Naive B cell (primary cell): ENCODE data around the gene RAVER2. TPM values are rescaled to one million over a fixed set of nuclear protein-coding genes. Genes with fewer than 3 reads are reported as not detected.
"Not testable (repeated sequence)": the region's sequence is repeated elsewhere in the genome, so short reads cannot be mapped to it uniquely, and the experiment has no call there.

Experiments used
- ATAC-seq, 2 donors: fragments of 150-1000 bp; cut with Tn5 transposase; 2 replicates each; pipeline ENCODE4 v1.10.0; 2021; ENCODE audit warnings: low read depth in 2 of 2, mild to moderate bottlenecking in 2 of 2, moderate library complexity in 2 of 2
- DNase-seq: peaks from one replicate; pipeline ENCODE4 v3.0.0; 2022
- H3K27ac Mint-ChIP-seq, 6 donors: one replicate each; pipeline ENCODE4 v1.8.0; 2020 to 2022; ENCODE audit warnings: mild to moderate bottlenecking in 6 of 6, mixed read lengths in 6 of 6, moderate library complexity in 5 of 6, inconsistent platforms in 2 of 6
- H3K27me3 Mint-ChIP-seq, 3 donors: one replicate each; pipeline ENCODE4 v1.8.0; 2021 to 2022; ENCODE audit warnings: mixed read lengths in 3 of 3, mild to moderate bottlenecking in 1 of 3
- H3K36me3 Mint-ChIP-seq, 2 donors: one replicate each; pipeline ENCODE4 v1.8.0; 2020 to 2022; ENCODE audit warnings: mixed read lengths in 2 of 2, inconsistent platforms in 1 of 2, mild to moderate bottlenecking in 1 of 2
- H3K4me1 Mint-ChIP-seq, 3 donors: one replicate each; pipeline ENCODE4 v1.8.0; 2020 to 2022; ENCODE audit warnings: mixed read lengths in 3 of 3, inconsistent platforms in 1 of 3, mild to moderate bottlenecking in 1 of 3, moderate library complexity in 1 of 3
- H3K4me3 Mint-ChIP-seq, 8 donors: one replicate each; pipeline ENCODE4 v1.8.0; 2020 to 2022; ENCODE audit warnings: mild to moderate bottlenecking in 8 of 8, mixed read lengths in 8 of 8, moderate library complexity in 8 of 8, inconsistent platforms in 2 of 8
- H3K9me3 Mint-ChIP-seq, 7 donors: one replicate each; pipeline ENCODE4 v1.8.0; 2020 to 2022; ENCODE audit warnings: mixed read lengths in 7 of 7, mild to moderate bottlenecking in 5 of 7, inconsistent platforms in 2 of 7, moderate library complexity in 1 of 7
- polyA plus RNA-seq, 6 donors: library from polyadenylated mRNA; unstranded; fragments of 300-500 nt; fragmentation: Illumina TruSeq; gene quantifications; one replicate each; pipeline ENCODE4 v1.2.3, GENCODE V29; 2021; ENCODE audit warnings: low read depth in 6 of 6

Gene RAVER2, protein sequence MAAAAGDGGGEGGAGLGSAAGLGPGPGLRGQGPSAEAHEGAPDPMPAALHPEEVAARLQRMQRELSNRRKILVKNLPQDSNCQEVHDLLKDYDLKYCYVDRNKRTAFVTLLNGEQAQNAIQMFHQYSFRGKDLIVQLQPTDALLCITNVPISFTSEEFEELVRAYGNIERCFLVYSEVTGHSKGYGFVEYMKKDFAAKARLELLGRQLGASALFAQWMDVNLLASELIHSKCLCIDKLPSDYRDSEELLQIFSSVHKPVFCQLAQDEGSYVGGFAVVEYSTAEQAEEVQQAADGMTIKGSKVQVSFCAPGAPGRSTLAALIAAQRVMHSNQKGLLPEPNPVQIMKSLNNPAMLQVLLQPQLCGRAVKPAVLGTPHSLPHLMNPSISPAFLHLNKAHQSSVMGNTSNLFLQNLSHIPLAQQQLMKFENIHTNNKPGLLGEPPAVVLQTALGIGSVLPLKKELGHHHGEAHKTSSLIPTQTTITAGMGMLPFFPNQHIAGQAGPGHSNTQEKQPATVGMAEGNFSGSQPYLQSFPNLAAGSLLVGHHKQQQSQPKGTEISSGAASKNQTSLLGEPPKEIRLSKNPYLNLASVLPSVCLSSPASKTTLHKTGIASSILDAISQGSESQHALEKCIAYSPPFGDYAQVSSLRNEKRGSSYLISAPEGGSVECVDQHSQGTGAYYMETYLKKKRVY
- polyA plus RNA-seq = 1 to 10 TPM in 2 of 6 donors, under 1 TPM in 3, not detected in 1; 0.74 to 1.1 (median 0.94) TPM

DNA sequence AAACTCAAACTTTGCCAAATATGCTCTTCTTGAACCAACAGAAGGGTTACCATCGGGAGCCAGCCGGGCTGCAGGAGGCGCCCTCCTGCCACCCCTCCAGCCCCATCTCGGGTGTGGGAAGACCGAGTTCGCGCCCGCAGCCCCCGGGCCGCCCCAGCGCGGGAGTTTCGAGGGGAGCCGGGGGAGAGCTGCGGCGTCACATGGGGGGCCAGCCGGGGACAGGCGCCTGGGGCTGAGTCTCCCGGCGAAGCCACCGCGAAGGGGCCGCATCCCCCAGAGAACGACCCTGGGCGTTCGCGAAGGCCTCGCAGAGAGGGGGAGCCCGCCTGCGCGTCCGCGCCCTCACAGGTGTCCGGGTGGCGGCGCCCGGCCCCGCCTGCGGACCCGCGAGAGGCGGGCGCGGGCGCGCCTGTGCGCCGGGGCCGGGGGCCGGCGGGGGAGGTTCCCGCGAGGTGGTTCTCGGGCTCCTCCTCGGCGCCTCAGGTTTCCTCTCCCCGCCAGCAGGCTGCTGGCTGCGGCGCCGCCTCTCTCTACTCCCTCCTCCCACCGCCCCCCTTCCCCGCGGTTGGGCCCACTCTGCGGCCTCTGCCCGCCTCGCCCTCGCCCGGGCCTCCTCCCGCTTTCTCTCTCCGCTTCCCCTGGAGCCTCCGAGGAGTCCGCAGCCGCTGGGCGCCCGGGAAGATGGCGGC is at the start of gene RAVER2:
Gene RAVER2 (plus strand): TSS at position 584 of the 689 bp plus-strand sequence. CDS start 98 bp downstream, at position 682.
- peak within 1 kb of the TSS; percentile 82 to 97 (median 92) for H3K4me3 Mint-ChIP-seq
- DNase-seq = peak; percentile 50
- H3K4me1 Mint-ChIP-seq = peaks cover 17 to 24% (median 21%) of the 10 kb centered on the region in 3 donors
- H3K9me3 Mint-ChIP-seq = no peaks in the 10 kb centered on the region
- H3K27ac Mint-ChIP-seq = peak within 1 kb of the TSS in 5 of 6 donors; percentile 22 to 87 (median 73)
- H3K36me3 Mint-ChIP-seq = no peaks in the 10 kb centered on the region
- ATAC-seq = peak; percentile 75 to 77
- peaks cover 0 to 4% (median 0%) of the 10 kb centered on the region in 3 donors for H3K27me3 Mint-ChIP-seq

DNA sequence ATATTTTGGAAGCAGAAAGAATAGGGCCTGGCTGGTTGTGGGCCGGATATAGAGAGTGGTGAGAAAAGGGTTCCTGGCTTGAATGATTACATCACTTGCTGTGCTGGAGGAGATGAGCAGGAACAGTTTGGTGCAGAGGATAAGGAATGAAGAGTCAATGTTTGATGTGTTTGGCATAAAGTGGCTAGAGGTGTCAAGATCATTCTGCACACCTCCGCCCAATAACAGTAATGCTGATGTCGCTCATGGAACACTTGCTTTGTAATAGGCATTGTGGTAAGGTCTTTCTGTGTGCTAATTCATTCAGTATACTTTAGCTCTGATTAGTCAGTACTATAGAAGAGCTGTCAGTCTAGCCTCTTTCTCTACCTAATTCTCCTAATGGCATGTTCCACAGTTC is 48.0 kb upstream of the RAVER2 start:
- Mint-ChIP-seq H3K27ac (no peak overlapping the region), H3K4me1 (no peaks in the 10 kb centered on the region), H3K4me3 (no peak overlapping the region), H3K9me3 (no peaks in the 10 kb centered on the region), H3K36me3 (no peaks in the 10 kb centered on the region), H3K27me3 (peaks cover 0 to 16% (median 11%) of the 10 kb centered on the region in 3 donors)
- DNase-seq (no peak), ATAC-seq (no peak)

DNA sequence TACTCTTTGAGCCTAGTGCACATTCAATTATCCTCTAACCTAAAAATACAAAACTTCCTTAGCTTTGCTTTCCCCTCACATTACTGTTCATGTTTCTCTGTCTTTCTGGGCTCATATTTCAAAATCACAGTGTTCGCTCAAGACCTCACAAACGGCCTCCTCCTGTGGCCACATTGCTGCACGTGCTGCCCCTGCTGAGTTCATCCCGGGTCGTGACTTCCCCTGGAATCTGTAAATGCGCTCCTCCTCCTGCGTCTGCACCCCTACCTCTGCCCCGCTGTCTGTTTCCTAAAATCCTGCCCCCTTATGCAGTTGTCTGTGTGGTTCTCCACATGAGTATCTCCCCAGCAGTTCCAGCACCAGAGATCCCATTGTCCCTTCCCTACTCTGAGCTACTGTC is 45.5 kb upstream of the RAVER2 start:
- no peak for ATAC-seq
- peak overlapping the region in 2 of 8 donors; percentile 17 to 35 for H3K4me3 Mint-ChIP-seq
- H3K27me3 Mint-ChIP-seq = peaks cover 9 to 16% (median 16%) of the 10 kb centered on the region in 3 donors
- DNase-seq = no peak
- peaks cover 0 to 6% (median 4%) of the 10 kb centered on the region in 7 donors for H3K9me3 Mint-ChIP-seq
- peaks cover 5 to 6% of the 10 kb centered on the region in 2 donors for H3K36me3 Mint-ChIP-seq
- no peaks in the 10 kb centered on the region for H3K4me1 Mint-ChIP-seq
- peak overlapping the region in 2 of 6 donors; percentile 13 to 77 for H3K27ac Mint-ChIP-seq

DNA sequence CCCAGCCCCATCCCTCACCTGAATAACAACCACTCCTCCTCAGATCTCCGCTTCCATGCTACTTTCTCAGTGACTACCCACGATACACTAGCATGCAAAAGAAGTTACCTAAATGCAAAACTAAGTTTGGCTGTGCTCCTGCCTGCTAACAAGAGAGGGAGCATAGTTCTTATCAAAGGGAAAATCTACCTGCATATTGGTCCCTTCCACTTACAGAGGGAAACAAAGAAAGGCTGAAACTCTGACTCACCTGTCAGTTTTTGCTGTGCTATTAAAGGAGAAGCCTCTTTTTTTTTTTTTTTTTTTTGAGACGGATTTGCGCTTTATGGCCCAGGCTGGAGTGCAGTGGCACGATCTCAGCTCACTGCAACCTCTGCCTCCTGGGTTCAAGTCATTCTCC is 43.8 kb upstream of the RAVER2 start:
- Mint-ChIP-seq H3K4me3 (no peak overlapping the region), H3K36me3 (peaks cover 5 to 6% of the 10 kb centered on the region in 2 donors), H3K9me3 (peaks cover 0 to 6% (median 4%) of the 10 kb centered on the region in 7 donors), H3K27me3 (peaks cover 9 to 23% (median 16%) of the 10 kb centered on the region in 3 donors), H3K27ac (no peak overlapping the region), H3K4me1 (no peaks in the 10 kb centered on the region)
- DNase-seq = no peak
- no peak for ATAC-seq

DNA sequence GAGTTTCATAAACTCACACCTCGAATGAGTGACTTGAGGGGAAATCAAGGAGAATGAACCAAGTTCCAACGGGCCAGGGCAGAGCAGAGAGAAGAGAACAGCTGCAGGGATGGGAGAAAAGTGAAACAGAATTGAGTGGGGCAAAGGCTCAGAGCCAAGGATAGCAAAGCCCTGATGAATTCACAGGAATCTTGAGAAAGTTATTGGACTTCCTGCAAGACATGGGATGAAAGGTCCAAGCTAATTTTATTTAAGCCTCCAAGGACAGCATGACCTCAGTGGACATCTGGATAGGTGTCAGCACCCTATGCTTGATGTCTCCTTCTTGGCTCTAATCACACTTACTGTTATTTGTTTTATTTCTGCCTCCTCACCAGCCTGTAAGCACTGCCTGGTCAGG is 43.0 kb upstream of the RAVER2 start:
- ATAC-seq (no peak), DNase-seq (no peak)
- peaks cover 5 to 6% of the 10 kb centered on the region in 2 donors for H3K36me3 Mint-ChIP-seq
- peaks cover 0 to 6% (median 4%) of the 10 kb centered on the region in 7 donors for H3K9me3 Mint-ChIP-seq
- peaks cover 9 to 23% (median 16%) of the 10 kb centered on the region in 3 donors for H3K27me3 Mint-ChIP-seq
- H3K4me3 Mint-ChIP-seq = no peak overlapping the region
- H3K27ac Mint-ChIP-seq = no peak overlapping the region
- no peaks in the 10 kb centered on the region for H3K4me1 Mint-ChIP-seq

DNA sequence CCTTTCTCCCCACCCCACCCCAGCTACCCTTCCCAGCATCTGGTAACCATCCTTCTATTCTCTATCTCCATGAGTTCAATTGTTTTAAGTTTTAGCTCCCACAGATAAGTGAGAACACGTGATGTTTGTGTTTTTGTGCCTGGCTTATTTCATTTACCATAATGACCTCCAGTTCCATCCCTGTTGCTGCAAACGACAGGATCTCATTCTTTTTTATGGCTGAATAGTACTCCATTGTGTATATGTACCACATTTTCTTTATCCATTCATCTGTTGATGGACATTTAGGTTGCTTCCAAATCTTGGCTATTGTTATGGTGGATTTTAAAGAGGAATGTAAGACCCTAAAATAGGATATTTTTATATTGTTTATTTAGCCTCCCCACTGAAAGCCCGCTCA is 42.2 kb upstream of the RAVER2 start:
- not testable (repeated sequence) for H3K36me3 Mint-ChIP-seq, DNase-seq, ATAC-seq, H3K9me3 Mint-ChIP-seq, H3K4me1 Mint-ChIP-seq, H3K27ac Mint-ChIP-seq
- peaks cover 9 to 23% (median 16%) of the 10 kb centered on the region in 3 donors for H3K27me3 Mint-ChIP-seq
- peak overlapping the region in 1 of 8 donors; percentile 44 for H3K4me3 Mint-ChIP-seq

DNA sequence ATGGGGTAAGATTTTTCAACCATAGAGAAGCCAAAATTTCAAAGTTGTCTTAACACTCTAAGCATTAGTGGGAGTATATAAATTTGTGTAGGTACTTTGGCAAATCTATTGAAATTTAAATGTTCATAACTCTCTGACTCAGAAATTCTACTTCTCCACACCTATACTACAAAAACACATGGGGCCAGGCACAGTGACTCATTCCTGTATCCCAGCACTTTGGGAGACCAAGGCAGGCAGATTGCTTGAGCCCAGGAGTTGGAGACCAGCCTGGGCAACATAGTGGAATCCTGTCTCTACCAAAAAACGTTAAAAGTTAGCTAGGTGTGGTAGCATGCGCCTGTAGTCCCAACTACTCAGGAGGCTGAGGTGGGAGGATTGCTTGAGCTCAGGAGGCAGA is 41.3 kb upstream of the RAVER2 start:
- peaks cover 0 to 4% (median 0%) of the 10 kb centered on the region in 3 donors for H3K4me1 Mint-ChIP-seq
- H3K27me3 Mint-ChIP-seq = peaks cover 9 to 23% (median 16%) of the 10 kb centered on the region in 3 donors
- ATAC-seq (no peak), DNase-seq (no peak)
- peaks cover 5 to 6% of the 10 kb centered on the region in 2 donors for H3K36me3 Mint-ChIP-seq
- no peak overlapping the region for H3K4me3 Mint-ChIP-seq
- H3K27ac Mint-ChIP-seq = no peak overlapping the region
- H3K9me3 Mint-ChIP-seq = peaks cover 0 to 6% (median 4%) of the 10 kb centered on the region in 7 donors

DNA sequence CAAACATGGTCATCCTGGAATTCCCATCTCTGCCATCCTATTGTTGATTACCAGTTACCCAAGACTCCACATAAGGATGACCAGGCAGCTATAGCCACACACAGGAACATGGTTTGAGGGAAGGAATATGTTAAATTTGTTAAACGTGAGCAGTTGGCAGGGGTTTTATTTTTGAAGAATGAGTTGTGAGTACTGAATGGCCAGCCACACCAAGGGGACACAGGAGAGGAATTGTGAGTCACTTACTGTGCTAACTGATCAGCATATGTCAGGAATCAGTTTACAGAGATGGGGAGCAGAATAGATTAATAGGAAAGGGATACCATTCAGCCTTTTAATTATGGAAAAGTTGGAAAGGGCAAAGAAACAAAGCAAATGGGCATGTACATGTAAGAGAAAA is 39.3 kb upstream of the RAVER2 start:
- Mint-ChIP-seq H3K27me3 (peaks cover 7 to 11% (median 9%) of the 10 kb centered on the region in 3 donors), H3K4me1 (peaks cover 0 to 9% (median 0%) of the 10 kb centered on the region in 3 donors), H3K9me3 (peaks cover 0 to 6% (median 4%) of the 10 kb centered on the region in 7 donors), H3K4me3 (peak overlapping the region in 1 of 8 donors; percentile 17), H3K27ac (no peak overlapping the region), H3K36me3 (peaks cover 5 to 6% of the 10 kb centered on the region in 2 donors)
- ATAC-seq = no peak
- DNase-seq = no peak

DNA sequence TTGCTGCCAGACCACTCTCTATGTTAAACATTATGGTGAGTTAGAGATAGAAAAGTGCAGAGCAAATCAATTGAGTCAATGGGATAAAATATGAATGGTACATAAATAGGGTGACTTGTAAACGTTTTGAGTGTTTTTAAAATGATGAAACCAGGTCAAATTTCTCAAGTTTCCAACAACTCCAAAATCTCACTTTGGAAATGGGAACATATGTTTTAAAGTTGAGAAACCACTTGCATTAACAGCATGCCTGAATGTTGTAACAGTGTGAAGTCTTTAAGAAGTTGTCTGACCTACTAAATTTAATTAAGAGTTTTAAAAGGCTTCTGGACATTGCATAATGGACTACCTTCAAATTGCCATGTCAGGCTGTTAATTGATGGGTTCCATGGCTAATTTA is 33.6 kb upstream of the RAVER2 start:
- Mint-ChIP-seq H3K27me3 (peaks cover 0 to 7% (median 6%) of the 10 kb centered on the region in 3 donors), H3K36me3 (no peaks in the 10 kb centered on the region), H3K9me3 (no peaks in the 10 kb centered on the region), H3K4me1 (peaks cover 0 to 9% (median 0%) of the 10 kb centered on the region in 3 donors), H3K4me3 (no peak overlapping the region), H3K27ac (no peak overlapping the region)
- ATAC-seq = no peak
- DNase-seq = no peak

DNA sequence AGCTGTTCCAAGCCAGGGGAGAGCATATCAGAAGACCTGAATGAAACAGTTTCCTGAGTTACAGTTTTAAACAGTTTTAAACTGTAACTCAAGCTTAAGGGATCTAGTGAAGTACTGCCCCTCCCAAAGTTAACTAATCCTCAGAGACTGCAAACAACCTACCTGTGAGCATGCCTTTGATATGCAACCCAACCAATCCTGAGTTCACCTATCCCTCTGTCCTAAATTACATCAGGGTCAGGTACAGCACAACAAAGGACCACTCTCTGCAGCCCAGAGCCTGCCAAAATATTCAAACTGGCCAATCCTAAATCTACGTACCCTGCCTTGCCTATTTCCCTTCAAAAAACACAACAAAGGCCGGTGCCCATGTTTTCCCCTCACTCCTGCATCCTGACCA is 32.8 kb upstream of the RAVER2 start:
- DNase-seq (no peak), ATAC-seq (no peak)
- Mint-ChIP-seq H3K4me3 (no peak overlapping the region), H3K36me3 (no peaks in the 10 kb centered on the region), H3K27ac (no peak overlapping the region), H3K4me1 (peaks cover 0 to 9% (median 0%) of the 10 kb centered on the region in 3 donors), H3K27me3 (peaks cover 0 to 7% (median 6%) of the 10 kb centered on the region in 3 donors), H3K9me3 (peaks cover 0 to 3% (median 0%) of the 10 kb centered on the region in 7 donors)

DNA sequence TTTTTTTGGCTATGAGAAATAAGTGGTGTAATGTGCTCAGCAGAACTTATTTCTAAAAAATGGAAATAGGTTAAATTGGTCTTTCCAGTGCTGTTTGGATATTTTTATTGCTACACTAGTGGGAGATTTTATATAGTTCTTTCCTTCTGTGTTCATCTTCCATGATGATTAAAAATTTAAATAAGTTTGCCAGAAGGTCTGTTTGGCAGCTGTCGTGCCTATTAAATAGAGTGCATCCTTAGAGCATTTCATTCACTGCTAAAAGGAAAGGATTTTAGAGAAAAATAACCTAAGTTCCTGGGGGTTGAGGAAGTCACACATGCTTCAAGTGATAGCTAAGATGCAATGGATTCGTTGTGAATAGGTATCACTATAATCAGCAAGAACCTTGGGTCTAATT is 29.7 kb upstream of the RAVER2 start:
- peaks cover 6 to 21% (median 11%) of the 10 kb centered on the region in 7 donors for H3K9me3 Mint-ChIP-seq
- no peak overlapping the region for H3K4me3 Mint-ChIP-seq
- peaks cover 9 to 19% (median 16%) of the 10 kb centered on the region in 3 donors for H3K27me3 Mint-ChIP-seq
- no peak for DNase-seq
- peaks cover 0 to 7% of the 10 kb centered on the region in 2 donors for H3K36me3 Mint-ChIP-seq
- no peak for ATAC-seq
- H3K27ac Mint-ChIP-seq = no peak overlapping the region
- no peaks in the 10 kb centered on the region for H3K4me1 Mint-ChIP-seq

DNA sequence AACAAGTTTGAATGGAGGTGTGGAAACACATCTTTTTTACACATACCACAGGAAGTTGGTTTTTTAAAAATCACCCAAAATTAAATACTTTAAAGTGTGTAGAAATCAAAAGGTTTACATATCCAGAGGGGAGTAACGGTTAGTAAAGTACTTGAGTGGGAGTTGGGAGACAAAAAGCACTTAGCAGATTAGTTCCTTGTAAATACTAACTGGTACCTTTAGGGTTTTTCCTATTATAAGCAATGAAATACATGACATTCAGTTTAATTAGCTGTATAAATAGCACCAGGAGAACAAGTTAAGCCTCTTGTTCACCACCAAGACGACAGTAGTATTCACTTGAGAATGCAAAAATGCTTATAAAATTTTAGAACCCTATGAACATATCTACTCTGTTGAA is 23.7 kb upstream of the RAVER2 start:
- H3K9me3 Mint-ChIP-seq = peaks cover 6 to 21% (median 11%) of the 10 kb centered on the region in 7 donors
- H3K4me1 Mint-ChIP-seq = no peaks in the 10 kb centered on the region
- no peak for DNase-seq
- no peak overlapping the region for H3K4me3 Mint-ChIP-seq
- no peak for ATAC-seq
- no peak overlapping the region for H3K27ac Mint-ChIP-seq
- H3K27me3 Mint-ChIP-seq = peaks cover 21 to 62% (median 61%) of the 10 kb centered on the region in 3 donors
- peaks cover 0 to 7% of the 10 kb centered on the region in 2 donors for H3K36me3 Mint-ChIP-seq

DNA sequence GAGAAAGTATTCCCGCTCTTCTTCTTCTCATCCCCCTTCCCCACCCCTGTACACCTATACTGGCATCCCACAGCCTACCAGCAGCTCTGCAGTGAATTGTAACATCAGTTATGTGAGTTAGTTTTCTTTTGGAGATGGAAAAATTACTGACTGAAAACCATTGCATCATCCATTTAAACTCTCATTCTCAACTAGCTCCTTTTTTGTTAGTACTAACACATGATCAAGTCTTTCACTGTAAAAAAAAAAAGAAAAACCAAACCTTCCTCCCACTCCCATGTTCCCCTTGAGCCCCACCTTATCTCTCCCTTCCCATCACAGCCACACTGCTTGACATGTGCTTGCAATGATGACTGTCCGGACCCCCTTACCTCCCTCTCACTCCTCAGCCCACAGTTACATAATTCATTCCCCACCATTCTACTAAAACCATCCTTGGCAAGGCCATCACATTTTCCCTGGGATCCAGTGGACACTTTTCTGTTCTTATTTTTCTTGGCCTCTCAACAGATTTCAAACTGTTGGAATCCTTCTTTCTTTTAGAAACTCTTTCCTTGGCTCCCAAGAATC is 23.2 kb upstream of the RAVER2 start:
- Mint-ChIP-seq H3K27me3 (peaks cover 22 to 64% (median 61%) of the 10 kb centered on the region in 3 donors), H3K4me3 (no peak overlapping the region), H3K4me1 (no peaks in the 10 kb centered on the region), H3K36me3 (peaks cover 0 to 7% of the 10 kb centered on the region in 2 donors), H3K9me3 (peaks cover 6 to 21% (median 11%) of the 10 kb centered on the region in 7 donors), H3K27ac (no peak overlapping the region)
- DNase-seq = no peak
- ATAC-seq = no peak
